Upper lobe of left lung (tissue), 4 donors: ENCODE measurements around the gene DRGX.

Experiments
- EP300 ChIP-seq, 4 donors: sonication (generic); formaldehyde crosslinking; IDR thresholded peaks; one replicate each; pipeline ENCODE4 v1.5.1; 2017; ENCODE audit warnings: antibody characterized with exemption in 4 of 4, control low read depth in 2 of 4
- POLR2AphosphoS5 ChIP-seq, 2 donors: sonication (generic); formaldehyde crosslinking; IDR thresholded peaks; one replicate each; pipeline ENCODE4 v1.5.1; 2017; ENCODE audit warnings: antibody characterized with exemption in 2 of 2
- TF ChIP-seq, protein P1 (sequence below), 6 experiments: fragments of 450-650 bp in 4 of 6; fragments of 200-600 bp in 2 of 6; sonication (generic) in 2 of 6; IDR thresholded peaks; one replicate each; pipeline ENCODE4 v1.5.1; 2016 to 2019; ENCODE audit warnings: antibody characterized with exemption in 6 of 6

DNA sequence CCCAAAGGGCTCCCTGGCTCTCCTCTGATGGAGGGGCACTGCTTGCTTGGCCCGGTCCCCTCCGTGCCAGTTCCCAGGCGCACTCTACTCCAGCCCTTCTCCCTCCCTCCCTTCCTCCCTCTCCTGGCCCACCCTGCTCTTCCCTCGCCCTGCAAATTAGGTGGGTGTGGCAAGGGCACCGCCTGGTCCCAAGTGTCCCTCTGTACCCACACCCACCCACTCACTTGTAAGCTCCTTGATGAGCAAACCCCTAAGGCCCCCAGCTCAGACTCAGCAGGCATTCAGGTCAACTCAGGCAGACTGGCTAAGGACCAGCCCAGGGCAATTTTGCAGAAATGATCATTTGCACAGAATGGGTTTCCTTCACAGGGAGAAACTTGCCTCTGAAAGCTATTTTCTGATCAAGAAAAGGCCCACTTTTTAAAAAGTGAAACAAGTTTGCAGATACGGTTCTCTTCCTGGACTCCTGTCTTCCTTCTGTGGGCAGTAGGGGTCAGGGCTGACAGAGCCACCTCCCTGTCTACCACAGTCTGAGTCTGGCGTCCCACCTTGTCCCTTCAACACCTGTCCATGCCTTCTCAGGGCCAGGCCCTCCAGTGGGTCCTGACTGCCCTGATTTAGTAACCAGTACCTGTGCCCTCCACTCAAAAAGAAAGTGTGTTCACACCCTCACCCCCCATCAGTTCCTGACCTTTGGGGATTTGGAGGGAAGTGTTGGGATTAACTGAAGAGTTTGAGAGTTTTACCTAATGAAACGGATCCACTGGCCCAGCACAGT, 68.7 kb downstream of the DRGX start:
- TF ChIP-seq, protein P1, sequence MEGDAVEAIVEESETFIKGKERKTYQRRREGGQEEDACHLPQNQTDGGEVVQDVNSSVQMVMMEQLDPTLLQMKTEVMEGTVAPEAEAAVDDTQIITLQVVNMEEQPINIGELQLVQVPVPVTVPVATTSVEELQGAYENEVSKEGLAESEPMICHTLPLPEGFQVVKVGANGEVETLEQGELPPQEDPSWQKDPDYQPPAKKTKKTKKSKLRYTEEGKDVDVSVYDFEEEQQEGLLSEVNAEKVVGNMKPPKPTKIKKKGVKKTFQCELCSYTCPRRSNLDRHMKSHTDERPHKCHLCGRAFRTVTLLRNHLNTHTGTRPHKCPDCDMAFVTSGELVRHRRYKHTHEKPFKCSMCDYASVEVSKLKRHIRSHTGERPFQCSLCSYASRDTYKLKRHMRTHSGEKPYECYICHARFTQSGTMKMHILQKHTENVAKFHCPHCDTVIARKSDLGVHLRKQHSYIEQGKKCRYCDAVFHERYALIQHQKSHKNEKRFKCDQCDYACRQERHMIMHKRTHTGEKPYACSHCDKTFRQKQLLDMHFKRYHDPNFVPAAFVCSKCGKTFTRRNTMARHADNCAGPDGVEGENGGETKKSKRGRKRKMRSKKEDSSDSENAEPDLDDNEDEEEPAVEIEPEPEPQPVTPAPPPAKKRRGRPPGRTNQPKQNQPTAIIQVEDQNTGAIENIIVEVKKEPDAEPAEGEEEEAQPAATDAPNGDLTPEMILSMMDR (IDR thresholded peaks at IDR 0.05), result no peak
- TF ChIP-seq EP300 (IDR thresholded peaks at IDR 0.05) (no peak), POLR2AphosphoS5 (IDR thresholded peaks at IDR 0.05) (no peak)
